Esophagus squamous epithelium (tissue), 4 donors: ENCODE measurements around the gene CACNG4.

Source experiments
- POLR2A ChIP-seq, 4 donors: fragments of 450-650 bp; IDR thresholded peaks; one replicate each; pipeline ENCODE4 v1.6.1; 2017; ENCODE audit warnings: antibody characterized with exemption in 4 of 4, mild to moderate bottlenecking in 4 of 4, moderate library complexity in 3 of 4
- TF ChIP-seq, protein P1 (sequence below), 6 experiments: fragments of 450-650 bp in 4 of 6; fragments of 200-600 bp in 2 of 6; sonication (generic) in 2 of 6; IDR thresholded peaks; one replicate each; pipeline ENCODE4 v1.5.1; 2016 to 2019; ENCODE audit warnings: antibody characterized with exemption in 6 of 6, mild to moderate bottlenecking in 4 of 6, moderate library complexity in 4 of 6

DNA sequence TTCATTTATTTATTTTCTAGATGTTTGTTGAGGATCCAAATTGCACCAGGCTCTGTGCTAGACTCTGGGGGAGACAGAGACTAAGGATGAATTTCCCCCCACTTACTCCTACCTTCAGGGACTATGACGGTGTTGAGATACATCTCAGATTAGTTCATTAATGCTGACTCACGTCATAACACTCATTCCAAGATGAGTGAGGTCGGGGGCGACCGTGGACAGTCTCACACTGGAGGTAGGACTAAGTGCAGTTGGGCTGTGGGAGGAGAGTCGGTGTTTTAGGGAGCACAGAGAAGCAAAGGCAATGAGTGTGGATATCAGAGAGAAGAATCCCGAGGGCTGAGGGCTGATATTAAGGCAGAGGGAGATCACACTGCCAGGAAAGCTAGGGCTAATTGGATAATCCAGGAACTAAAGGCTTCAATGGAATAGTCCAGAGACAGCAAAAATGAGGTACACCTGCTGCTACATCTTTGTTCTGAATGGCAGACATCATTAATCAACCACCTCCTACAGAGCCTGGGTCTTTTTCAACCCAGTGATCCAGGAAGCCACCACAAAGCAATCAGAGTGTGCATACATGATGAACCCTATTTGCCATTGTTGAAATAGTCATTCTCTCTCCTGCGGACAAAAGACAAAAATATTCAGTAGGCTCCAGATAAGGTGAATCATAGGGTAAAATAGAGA lies 38.6 kb upstream of the CACNG4 start:
- TF ChIP-seq, protein P1, sequence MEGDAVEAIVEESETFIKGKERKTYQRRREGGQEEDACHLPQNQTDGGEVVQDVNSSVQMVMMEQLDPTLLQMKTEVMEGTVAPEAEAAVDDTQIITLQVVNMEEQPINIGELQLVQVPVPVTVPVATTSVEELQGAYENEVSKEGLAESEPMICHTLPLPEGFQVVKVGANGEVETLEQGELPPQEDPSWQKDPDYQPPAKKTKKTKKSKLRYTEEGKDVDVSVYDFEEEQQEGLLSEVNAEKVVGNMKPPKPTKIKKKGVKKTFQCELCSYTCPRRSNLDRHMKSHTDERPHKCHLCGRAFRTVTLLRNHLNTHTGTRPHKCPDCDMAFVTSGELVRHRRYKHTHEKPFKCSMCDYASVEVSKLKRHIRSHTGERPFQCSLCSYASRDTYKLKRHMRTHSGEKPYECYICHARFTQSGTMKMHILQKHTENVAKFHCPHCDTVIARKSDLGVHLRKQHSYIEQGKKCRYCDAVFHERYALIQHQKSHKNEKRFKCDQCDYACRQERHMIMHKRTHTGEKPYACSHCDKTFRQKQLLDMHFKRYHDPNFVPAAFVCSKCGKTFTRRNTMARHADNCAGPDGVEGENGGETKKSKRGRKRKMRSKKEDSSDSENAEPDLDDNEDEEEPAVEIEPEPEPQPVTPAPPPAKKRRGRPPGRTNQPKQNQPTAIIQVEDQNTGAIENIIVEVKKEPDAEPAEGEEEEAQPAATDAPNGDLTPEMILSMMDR (IDR thresholded peaks at IDR 0.05): no peak
- no peak for TF ChIP-seq POLR2A (IDR thresholded peaks at IDR 0.05)
